Activated effector memory CD4-positive, alpha-beta T cell treated with anti-CD3 and anti-CD28 coated beads, Interleukin-2, amount 50 U/mL, for 16 hours (primary cell): Measurements from ENCODE around the gene CCDC192.

Experiments used
- DNase-seq: peaks from one replicate; pipeline ENCODE4 v3.0.0-alpha.2; 2020

The CCDC192 gene

DNA sequence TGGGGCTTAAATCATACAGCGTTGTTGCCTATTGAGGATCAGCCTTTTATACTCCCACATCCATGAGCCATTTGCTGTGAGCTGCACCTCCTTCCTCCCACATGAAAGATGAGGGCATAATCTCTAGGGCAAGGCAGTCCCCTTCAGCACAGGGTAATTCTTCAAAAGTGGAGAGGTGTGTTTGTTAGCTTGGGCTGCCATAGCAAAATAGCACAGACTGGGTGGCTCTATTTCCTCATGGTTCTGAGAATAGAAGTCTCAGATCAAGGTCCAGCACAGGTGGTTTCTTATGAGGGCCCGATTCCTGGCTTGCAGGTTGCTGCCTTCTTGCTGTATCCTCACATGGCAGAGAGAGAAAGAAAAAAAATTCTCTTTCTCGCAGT lies 258.6 kb downstream of the CCDC192 start:
- DNase-seq = no peak

DNA sequence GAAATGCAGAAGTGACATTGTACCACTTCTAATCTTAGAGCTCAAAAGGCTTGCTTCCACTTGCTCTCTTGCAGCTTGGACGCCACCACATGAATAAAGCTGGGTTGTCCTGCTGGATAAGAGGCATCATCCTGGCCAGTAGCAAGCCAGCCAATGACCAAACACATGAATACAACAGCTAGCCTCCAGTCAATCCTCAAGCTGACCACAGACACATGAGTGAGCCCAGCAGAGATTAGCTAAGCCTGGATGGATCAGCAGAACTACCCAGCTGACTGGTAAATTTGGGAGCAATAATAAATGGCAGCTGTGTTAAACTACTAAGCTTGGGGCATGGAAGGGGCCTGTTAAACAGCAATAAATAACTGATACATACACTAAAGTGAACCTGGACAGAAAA lies 259.3 kb downstream of the CCDC192 start:
- DNase-seq = no peak

GRCh38 chr5:127963233-127963632 lies 260.0 kb downstream of the CCDC192 start:
- no peak for DNase-seq

DNA sequence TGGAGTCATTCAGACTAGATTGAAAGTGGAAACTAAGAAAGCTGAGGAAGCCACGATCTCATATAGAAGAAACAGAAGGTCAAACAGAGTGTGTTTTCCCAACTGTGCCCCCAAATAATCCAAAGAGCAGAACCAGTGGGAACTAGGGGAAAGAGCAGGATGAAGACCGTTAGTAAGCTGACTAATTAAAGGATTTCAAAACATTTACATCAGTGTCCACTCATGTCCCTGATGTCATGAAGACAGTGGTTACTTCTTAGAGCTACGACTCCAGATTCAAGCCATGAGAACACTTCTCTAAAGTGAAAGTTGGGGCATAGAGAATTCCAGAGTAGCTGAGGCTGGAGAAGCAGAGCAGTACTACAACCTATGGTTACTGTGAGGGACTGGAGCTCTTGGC lies 260.7 kb downstream of the CCDC192 start:
- DNase-seq = no peak

- DNase-seq = no peak
These were observed 264.3 kb downstream of the CCDC192 start for GRCh38 chr5:127967323-127967982.

GRCh38 chr5:127967983-127968592 lies 264.9 kb downstream of the CCDC192 start:
- no peak for DNase-seq

GRCh38 chr5:127969002-127969401 lies 265.8 kb downstream of the CCDC192 start:
- no peak for DNase-seq

DNA sequence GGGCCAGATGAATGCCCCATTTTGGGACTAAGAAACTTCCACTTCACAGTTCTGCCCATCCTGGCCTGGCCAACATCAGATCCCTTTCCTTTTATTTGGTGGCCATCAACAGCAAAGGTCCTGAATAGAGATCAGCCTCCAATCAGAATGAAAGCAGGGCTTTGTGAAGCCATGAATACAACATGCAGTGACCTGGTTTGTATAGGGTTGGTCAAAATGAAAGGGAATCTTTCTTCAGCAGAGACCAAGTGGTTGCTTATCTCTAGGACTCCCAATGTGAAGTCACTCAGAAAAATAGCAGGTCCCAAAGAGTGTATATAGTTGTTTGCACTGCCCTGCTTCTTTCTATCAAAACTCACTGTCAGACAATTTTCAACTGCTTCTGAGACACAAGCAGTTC lies 266.5 kb downstream of the CCDC192 start:
- DNase-seq = no peak

GRCh38 chr5:127970081-127970480 lies 266.9 kb downstream of the CCDC192 start:
- no peak for DNase-seq

GRCh38 chr5:127970854-127971425 lies 267.7 kb downstream of the CCDC192 start:
- DNase-seq = no peak

DNA sequence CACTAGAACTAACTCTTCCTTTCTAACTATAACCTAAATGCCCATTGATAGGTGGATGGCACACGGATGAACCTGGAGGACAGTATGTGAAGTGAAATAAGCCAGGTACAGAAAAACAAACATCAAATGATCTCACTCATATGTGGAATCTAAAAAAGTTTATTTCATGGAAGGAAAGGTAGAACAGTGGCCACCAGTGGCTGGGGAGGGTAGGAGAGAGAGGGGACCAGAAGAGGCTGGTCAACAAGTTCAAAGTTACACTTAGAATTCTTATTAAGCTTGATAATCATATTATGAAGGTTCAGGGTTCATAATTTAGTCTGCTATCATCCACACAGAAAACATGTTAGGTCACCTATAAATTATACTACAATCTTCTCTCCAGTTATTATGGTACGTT lies 272.8 kb downstream of the CCDC192 start:
- no peak for DNase-seq

DNA sequence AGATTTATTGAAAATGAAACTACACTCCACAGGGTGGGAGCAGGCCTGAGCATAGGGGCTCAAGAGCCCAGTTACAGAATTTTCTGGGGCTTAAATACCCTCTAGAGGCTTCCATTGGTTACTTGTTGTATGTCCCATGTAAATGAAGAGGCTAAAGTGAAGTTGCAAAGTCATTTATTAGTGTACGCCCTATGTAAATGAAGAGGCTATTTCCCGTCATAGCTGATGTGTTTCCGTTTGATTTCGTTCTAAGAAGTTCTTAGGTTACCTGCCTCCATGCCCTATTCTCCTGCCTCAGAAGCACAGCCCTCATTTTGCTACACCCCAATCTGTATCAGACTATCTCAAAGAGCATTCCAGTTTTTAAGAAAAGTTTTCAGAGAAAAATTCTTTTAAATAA lies 273.3 kb downstream of the CCDC192 start:
- DNase-seq = no peak

DNA sequence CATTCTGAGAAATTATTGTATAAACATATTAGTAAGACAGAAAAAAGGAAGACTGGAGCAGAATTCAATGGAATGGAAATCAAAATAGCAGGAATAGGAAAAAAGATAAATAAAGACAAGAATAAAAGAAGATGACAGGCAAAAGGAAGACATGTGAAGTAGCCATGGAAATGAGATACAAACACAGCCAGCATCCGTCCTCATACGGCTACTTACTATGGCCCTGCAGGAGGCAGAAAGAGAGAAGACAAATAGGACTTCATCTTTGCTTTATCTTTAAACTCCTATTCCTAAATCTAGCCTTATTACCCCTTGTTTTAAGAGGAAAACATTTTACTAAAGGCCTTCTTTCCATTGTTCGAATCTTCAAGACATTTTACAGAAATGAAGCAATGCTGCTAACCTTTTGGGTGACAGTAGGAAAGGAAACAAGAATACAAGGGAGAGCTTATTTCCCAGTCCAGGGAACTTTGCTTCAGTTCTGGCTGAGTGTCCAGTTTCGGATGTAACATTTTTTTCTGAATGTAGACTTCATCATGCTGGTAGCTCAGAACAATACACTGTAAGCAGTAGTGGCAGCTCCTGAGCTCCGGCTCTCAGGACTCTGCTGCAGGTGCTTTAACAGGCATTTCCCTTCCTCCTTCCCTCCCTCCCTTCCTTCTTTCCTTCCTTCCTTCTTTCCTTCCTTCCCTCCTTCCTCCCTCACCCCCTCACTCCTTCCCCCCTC lies 274.0 kb downstream of the CCDC192 start:
- no peak for DNase-seq

- no peak for DNase-seq
These were observed 275.6 kb downstream of the CCDC192 start for GRCh38 chr5:127978738-127979300.

GRCh38 chr5:127979475-127979874 lies 276.3 kb downstream of the CCDC192 start:
- DNase-seq = no peak

GRCh38 chr5:127980843-127981242 lies 277.7 kb downstream of the CCDC192 start:
- no peak for DNase-seq

DNA sequence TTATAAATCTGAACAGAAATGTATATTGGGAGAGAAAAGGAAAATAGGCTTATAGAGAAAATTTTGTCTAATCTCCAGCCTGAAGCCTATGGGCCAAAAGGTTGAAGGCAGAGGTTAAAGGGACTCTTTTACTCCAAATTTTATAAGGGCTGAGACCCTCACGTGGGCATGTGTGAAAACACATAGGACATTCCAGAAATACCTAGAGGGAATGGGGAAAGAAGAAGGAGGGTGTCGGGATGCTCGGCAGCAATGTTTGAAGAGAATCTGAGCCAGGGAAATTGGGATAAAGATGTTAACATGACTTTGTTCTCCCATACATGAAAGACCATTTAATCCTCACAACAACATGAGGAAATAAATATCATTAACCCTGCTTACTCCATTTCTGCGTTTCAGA lies 278.3 kb downstream of the CCDC192 start:
- DNase-seq = no peak

DNA sequence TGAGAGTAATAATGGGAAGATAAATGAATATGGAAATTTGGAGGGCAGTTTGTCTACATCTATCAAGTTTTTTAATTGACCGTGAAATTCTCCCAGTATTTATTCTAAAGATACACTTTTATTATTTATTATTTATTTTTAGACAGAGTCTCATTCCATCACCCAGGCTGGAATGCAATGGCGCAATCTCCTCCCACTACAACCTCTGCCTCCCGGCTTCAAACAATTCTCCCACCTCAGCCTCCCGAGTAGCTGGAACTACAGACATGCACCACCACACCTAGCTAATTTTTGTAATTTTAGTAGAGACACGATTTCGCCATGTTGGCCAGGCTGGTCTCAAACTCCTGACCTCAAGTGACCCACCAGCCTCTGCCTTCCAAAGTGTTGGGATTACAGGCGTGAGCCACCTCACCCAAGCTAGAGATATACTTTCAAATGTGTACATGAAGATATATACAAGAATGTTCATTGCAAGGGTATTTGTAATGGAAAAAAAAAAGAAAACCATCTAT lies 282.7 kb downstream of the CCDC192 start:
- no peak for DNase-seq

DNA sequence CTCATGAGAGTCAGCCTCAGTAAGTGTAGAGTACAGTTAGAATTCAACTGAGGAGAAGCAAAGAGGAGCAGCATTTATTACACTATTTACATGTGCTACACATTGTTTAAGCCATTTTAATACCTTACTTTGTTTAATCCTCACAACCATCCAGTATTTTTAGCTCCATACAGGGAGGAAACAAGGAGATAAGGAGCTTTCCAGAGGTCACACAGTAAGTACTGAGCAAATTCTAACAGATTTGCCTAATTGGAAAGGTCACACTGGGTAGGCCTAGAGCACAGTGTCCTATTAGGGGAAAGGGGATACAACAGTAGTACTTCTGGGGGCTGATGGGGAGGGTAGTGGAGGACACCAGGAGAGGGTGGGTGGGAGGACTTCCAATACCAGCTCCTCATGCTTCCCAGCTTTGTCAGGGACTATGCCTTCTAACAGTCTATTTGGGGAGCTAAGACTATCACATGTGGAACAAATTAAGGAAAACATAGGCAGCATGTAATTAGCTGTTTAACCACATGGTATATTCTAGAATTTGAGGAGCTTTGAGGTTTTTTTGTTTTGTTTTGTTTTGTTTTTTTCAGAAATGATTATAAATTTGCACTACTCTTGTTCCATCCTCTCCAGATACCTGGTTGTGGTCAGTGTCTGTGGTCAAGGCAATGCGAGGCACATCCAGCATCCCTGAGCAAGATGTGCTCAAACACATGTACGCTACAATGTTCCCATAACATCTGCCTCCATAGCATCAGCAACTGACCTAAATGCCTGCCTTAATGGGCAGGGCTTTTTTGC lies 284.4 kb downstream of the CCDC192 start:
- DNase-seq = no peak

DNA sequence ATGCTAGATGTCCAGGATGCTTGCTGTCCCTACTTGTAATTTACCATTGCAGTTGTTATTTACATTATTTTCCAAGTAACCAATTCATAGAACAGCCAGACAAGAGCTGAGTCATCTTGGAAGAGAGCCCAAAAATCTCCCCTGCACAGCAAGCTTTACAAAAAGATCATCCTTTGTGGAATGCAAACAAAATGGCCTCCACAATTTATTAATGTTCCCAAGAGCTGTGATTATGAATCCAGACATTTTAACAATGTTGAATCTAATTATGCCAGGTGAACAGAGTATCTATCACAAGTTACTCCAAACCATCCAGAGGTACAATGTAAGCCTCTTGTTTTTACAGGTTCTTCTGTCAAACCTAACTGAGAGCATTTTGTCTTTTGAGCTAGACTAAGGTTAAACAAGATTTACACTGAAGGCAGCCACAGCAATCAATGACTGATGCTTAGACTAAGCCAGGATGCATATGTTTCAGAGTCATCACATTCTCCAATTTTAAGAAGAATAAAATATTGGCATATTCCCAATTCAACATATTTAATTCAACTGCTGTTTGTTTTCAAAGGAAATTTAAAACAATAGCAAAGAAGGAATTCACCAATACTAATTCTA lies 285.1 kb downstream of the CCDC192 start:
- DNase-seq = no peak
